Breast epithelium (tissue), 3 donors: Measurements from ENCODE around the gene TRIO.

Experiments
- POLR2AphosphoS5 ChIP-seq, 3 donors: sonication (generic); formaldehyde crosslinking; IDR thresholded peaks; one replicate each; pipeline ENCODE4 v1.6.1; 2017; ENCODE audit warnings: antibody characterized with exemption in 3 of 3
- TF ChIP-seq, protein P1 (sequence below), 3 donors: fragments of 450-650 bp; IDR thresholded peaks; one replicate each; pipeline ENCODE4 v1.5.1; 2016 to 2017; ENCODE audit warnings: antibody characterized with exemption in 3 of 3, mild to moderate bottlenecking in 3 of 3, moderate library complexity in 3 of 3

DNA sequence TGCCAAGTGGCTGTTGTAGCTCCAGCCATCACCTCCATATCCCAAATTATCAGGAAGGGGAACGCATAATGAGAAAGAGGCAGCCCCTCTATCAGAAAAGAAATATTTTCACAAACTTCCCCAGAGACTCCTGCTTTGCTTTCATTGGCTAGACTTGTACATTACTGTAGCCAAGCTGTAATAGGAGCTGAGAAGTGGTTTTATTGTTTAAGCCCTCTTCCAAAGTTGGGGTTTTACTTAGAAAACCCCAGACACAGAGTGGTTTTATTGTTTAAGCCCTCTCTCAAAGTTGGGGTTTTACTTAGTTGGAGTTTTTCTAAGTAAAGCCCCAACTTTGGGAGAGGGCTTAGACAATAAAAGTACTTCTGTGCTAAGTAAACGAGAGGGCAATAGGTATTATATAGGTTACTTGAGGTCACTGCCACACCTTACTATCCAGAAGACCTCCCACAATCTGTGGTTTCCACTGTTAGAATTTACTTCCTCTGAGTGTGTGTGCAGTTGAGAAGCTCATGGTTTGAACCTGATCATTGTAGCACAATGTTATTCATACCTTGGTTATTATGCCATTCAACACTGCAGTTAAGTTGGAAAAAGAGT is 222.8 kb downstream of the TRIO start:
- TF ChIP-seq, protein P1, sequence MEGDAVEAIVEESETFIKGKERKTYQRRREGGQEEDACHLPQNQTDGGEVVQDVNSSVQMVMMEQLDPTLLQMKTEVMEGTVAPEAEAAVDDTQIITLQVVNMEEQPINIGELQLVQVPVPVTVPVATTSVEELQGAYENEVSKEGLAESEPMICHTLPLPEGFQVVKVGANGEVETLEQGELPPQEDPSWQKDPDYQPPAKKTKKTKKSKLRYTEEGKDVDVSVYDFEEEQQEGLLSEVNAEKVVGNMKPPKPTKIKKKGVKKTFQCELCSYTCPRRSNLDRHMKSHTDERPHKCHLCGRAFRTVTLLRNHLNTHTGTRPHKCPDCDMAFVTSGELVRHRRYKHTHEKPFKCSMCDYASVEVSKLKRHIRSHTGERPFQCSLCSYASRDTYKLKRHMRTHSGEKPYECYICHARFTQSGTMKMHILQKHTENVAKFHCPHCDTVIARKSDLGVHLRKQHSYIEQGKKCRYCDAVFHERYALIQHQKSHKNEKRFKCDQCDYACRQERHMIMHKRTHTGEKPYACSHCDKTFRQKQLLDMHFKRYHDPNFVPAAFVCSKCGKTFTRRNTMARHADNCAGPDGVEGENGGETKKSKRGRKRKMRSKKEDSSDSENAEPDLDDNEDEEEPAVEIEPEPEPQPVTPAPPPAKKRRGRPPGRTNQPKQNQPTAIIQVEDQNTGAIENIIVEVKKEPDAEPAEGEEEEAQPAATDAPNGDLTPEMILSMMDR (IDR thresholded peaks at IDR 0.05), result no peak
- no peak for TF ChIP-seq POLR2AphosphoS5 (IDR thresholded peaks at IDR 0.05)
